ENCODE measurements around the gene SLC6A1.

GRCh38 chr3:10962481-10963036 is 30.0 kb upstream of the SLC6A1 start:
- no peak for TF ChIP-seq EP300 (IDR thresholded peaks at IDR 0.05; ENCODE audit: borderline replicate concordance in 1 of 2, low read depth in 1 of 2, low read length in 1 of 2)
- no peak for TF ChIP-seq IRF3 (IDR thresholded peaks at IDR 0.05; ENCODE audit: low read depth, low read length)
- no peak for TF ChIP-seq MAX (IDR thresholded peaks at IDR 0.05; ENCODE audit: low read depth)
